Astrocyte (in vitro differentiated cells and primary cell): ENCODE data around the gene IGFBP2.

Source experiments
- CTCF ChIP-seq: IDR thresholded peaks from 2 replicates; pipeline ENCODE4 v1.5.1; 2011; ENCODE audit warnings: low read depth, mild to moderate bottlenecking, inconsistent platforms, low read length, moderate library complexity; ENCODE audit not compliant: insufficient read depth
- EZH2 ChIP-seq: IDR thresholded peaks from 2 replicates; pipeline ENCODE4 v1.6.1; 2012; ENCODE audit warnings: mild to moderate bottlenecking, low read length, inconsistent platforms; ENCODE audit not compliant: insufficient read depth

- TF ChIP-seq CTCF: no peak
- TF ChIP-seq EZH2: no peak
Observed at GRCh38 chr2:216701544-216701943, 68.3 kb downstream of the IGFBP2 start.
